GM21529 (cell line): Measurements from ENCODE around the gene FKBP5.
"Not testable (repeated sequence)": the region's sequence is repeated elsewhere in the genome, so short reads cannot be mapped to it uniquely, and the experiment has no call there.

Experiments
- ATAC-seq: cut with Tn5 transposase; IDR thresholded peaks from one replicate; pipeline ENCODE4 v1.9.1; 2021; ENCODE audit not compliant: unreplicated experiment

Gene FKBP5

DNA sequence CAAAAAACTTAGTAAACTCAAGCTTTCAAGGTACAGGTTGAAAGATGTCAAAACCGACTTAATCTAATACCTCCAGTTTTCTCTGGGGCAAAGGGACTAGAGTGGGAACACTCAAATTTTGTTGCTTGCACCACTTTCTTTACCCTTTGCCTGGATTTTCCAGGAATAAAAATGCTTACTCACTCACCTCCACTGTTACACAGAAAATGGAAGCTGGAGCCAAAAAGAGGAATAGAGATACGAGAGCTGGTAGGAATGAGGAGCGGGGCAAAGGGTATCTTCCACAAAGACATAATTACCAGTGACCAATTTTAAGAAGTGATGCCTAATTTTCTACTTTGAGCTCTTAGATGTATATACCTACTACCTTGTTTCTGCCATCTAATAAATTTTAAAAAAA, 96.5 kb downstream of the FKBP5 start:
- ATAC-seq: no peak

DNA sequence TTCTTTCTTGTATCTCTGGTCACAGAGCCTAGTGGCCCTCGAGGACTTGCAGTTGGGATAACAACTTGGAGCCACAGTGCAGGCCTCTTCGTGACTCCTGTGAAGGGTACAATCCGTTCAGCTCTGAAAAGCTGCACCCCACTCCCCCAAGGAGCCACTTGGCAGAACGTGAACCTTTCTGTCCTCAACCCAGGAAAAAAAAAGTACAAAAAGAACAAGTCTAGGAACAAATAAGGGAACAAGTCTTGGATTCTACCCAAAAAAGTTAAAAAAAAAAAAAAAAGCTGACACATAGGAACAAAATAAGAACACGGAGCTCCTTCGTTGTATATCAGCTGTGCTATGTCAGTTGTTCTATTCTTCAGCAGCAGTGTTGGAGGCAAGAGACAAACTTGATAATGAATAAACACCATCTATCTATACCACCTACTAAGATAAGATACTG, 98.1 kb downstream of the FKBP5 start:
- ATAC-seq: no peak

DNA sequence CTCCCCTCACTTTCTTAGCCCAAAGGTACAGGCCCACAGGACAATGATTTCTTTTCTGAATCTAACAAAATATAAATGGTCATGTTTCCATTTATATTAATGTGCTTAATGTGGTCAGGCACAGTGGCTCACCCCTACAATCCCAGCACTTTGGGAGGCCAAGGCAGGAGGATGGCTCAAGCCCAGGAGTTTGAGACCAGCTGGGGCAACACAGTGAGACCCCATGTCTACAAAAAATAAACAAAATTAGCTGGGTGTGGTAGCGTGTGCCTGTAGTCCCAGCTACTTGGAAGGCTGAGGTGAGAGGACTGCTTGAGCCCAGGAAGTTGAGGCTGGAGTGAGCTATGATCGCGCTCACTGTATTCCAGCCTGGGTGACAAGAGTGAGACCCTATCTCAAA, 98.8 kb downstream of the FKBP5 start:
- ATAC-seq: no peak

DNA sequence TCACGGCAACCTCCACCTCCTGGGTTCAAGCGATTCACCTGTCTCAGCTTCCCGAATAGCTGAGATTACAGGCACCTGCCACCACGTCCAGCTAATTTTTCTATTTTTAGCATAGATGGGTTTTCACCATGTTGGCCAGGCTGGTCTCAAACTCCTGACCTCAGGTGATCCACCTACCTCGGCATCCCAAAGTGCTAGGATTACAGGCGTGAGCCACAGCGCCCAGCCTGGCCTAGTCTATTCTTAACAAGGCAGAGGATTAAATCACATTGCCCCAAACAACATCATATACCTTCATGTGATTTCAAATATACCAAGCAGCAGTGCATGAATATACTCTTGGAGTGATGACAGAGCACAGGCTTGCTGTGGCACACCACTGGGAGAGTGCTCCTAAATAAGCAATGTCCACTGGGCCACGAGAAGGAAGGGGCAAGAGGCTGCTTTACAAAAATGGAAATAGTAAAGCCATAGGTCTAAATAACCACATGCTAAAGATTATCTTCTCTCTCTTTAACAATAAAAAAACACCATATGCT, 99.4 kb downstream of the FKBP5 start:
- ATAC-seq: no peak

DNA sequence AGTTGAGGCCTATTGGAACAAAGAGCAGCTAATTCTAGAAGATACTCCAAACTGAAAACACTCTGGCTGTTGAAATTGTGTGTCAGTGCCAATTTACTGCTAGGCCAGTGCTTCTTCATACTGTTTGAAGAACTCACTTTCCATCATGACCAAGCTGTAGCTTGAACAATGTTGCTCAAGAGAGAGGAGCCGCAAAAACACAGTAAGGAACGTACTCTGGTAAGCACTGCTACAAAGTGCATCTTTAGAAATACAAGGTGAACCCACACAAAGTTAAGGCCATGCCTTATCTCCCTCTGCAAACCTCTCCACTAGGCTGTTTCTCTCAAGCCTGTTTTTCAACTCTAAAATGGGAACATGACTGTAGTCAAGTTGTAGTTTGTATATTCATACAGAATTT, 101.5 kb downstream of the FKBP5 start:
- ATAC-seq: no peak

DNA sequence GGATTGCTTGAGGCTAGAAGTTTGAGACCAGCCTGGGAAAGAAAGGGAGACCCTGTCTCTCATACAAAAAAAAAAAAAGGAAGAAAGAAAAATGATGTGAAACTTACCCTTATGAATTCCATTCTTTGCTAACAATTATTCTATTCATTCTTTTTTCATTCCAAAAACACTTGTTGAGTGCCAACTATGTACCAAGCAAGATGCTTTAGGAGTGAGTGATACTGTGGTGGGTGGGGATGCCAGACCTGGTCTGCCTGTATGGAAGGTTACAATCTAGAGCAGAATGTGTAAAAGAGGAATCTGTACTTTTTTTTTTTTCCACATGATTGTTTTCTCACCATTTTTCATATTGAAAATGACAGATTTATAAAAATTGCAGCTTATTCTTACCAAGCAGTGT, 102.2 kb downstream of the FKBP5 start:
- ATAC-seq: no peak

DNA sequence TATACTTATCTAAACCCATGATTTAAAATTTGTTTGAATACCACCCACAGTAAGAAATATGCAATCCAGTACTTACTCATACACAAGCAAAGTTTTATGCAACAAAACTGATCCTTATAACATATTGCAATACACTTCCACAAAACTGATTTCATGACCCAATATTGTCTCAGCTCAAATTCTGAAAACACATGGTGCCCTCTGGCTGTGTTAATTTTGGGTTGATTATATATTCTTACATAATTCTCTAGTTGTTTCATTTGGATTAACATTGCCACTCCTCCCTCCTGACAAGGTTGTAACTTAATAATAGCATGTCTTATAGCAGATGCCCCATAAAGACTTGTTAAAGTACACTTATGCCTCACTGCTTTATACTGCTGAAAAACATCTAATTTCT, 103.1 kb downstream of the FKBP5 start:
- no peak for ATAC-seq

DNA sequence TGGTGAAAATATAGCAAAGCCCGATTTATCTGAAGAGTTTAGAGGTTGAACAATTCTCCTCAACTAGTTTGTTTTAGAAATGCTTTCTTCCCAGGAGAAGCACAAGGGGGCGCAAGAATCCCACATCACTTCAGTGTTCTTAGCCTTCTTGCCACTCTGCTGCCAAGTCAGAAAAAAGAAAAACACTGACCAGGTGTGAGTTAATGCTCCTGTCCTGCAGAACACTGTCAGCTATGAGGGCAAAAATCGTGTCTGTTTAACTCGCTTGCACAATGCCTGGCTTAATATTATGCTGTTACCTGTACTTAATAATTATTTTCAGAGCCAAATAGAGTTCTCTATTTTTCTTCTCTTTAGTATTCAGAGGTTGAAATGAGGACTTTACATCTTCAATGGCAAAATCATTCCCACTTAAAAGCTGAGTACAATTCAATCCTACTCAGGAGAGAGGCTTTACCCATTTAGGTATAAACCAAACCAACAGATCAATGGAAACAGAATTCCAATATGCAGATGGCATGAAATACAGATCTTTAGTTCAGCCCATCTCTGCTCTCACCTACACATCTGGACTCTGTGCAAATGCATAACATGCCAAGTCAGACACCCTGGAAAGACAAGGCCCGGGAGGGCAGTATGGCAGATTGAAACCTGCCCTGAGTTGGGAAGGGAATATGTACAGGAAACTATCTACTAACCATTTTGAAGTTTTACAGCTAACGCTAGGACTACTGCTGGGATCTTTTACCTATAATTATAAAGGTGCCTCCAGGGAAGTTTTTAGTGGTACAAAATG, 104.6 kb downstream of the FKBP5 start:
- no peak for ATAC-seq

DNA sequence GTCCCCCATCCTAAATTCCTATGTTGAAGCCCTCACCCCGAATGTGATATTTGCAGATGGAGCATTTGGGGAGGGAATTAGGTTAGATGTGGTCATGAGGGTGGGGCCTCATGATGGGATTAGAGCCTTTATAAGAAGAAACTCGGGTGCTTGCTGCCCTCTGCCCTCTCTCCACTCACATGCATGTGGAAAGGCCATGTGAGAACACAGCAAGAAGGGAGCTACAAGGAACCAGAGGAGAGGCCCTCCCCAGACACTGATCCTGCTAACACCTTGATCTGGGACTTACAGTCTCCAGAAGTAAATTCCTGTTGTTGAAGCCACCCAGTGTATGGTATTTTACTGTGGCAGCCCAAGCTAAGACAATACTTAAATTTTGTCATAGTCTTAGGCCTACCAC, 106.4 kb downstream of the FKBP5 start:
- no peak for ATAC-seq

DNA sequence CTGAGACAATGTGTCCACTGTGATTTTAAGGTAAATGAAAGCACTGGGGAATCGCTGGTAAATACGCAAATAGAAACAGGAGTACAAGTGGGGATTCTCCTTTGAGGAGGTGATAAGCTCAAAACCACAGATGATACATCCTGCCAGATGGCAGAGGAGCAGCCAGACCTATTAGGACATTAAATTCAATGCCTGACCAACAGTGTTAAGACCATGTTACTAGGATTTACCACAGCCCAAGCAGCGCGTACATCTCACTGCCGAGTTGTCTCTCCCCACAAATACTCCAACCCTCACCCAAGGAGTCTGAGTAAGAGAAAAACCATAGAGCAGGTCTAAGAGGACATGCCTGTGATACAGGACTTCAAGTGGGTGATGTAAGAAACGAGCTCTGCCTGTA, 107.1 kb downstream of the FKBP5 start:
- no peak for ATAC-seq

DNA sequence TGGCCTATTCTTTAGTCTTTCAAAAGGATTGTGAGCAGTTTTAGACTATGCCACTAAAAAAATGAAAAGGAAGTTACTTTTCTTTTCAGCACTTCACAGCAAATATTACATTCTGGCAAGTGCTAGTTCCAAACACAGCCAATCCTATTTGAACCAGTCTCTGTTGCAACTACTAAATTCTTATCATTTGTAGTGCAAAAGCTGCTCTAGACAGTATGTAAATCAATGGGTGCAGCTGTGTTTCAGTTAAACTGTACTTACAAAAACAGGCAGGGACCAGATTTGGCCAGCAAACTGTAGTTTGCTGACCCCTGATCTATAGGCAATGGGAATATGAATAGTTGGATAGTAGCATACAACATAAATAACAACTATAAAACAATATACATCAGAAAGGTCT, 107.9 kb downstream of the FKBP5 start:
- no peak for ATAC-seq

DNA sequence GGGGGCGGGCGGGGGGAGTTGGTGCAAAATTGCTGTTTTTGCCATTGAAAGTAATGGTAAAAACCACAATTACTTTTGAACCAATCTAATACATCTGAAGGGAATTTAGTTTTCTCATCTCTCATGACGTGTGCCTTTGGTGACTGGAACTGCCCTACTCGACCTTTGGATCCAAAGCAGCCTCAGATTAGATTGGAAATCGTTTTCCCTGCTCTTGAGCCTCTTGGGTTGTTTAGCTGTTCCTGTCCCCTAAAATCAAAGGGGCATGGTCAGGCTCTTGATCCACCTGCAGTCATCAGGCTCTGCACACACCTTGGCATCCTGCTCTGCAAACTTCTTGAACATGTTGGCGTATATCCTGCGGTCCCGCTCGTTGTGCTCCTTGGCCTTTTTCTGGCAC, 112.0 kb downstream of the FKBP5 start:
- ATAC-seq: no peak

DNA sequence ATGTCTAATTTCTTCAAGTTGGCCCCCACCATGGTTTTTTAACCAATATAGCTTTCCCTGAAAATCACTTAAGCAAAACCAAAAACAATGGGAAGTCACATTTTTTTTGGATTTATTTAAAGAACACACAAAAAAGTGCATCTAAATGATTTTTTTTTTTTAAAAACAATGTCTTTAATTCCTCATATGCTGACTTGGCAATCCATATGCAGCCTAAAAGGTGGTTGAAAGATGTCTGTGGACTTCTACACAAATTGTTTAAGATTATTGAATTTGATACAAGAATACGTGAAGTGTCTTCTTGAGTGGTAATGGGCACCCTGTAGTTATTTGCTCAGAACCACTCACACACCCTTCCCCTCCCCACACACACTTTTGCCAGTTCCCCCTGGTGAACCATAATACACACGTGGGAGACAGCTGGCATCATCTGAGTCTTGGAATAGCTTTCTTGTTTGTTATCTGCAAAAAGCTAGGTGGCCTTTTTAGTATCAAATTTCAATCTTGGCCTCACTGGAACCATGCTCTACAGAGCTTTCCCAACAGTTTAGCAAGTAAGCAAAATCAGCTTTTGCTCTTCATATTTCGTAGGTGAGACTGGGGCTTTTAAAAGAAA, 115.1 kb downstream of the FKBP5 start:
- ATAC-seq: no peak

DNA sequence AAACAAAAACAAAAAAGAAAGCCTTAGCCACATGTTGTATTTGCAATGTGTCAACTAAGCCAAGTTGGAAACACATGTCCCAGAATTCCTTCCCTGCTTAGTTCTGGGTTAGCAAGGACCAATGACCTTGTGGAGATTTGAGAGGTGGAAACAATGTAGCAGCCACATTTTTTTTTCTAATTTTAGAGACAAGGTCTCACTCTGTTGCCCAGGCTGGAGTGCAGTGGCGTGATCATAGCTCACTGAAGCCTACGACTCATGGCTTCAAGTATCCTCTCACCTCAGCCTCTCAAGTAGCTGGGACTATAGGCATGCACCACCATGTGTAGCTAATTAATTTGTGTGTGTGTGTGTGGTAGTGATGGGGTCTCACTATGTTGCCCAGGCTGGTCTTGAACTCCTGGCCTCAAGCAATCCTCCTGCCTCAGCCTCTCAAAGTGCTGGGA, 117.8 kb downstream of the FKBP5 start:
- not testable (repeated sequence) for ATAC-seq

DNA sequence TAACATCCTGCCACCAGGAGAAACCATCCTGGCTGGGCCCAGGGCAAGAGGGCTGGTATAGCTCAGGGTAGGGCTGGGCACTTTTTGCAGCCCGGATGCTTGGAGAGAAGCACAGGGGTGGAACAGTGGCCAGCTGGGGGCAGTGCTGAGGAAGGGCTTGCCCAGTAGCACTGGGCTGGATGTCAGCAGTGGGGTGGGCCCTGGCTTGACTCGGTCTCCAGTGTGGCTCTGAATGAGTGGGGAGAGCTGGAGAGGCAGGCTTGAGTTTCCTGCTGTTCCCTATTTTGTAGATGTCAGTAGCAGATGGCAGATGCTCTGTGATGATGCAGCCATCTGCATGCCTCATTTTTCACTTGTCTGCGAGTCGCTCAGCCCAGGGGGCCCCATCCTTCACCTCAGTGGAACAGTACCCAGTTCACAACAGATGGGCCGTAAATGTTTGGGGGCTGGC, 119.7 kb downstream of the FKBP5 start:
- no peak for ATAC-seq

DNA sequence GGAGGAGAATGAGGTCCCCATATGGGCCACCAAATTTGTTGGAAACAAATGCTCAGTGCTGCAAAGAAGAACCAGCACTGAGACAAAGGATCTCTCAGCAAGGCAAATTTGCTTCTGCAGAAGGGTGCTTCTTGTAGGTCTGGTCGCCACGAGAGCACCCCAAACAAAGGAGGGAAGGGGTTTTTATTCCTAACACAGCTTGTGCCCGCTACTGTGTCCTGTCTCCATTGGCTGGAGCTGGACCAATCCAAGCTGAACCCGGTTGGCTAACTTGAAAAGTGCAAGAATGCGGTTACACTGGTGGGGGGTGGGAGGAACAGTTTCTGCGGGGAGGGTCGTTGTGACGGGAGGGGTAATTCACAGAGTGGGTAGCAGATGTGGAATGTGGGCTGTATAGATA, 121.9 kb downstream of the FKBP5 start:
- no peak for ATAC-seq

DNA sequence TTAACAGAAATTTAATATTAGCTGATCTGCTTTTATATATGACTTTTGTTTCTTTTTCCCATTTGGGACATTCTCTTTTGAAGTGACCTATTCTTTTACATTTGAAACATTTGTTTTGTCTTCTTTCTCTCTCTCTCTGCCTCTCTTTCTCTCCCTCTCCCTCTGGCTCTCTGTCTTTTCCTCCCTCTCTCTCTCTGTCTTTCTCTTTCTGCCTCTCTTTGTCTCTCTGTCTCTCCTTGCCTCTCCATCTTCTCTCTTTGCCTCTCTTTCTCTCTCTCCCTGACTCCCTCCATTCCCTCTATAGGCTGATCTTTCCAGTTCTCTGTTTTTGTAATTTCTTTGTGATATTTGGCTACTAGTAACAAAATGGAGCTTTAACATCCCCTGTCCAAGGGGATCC, 124.0 kb downstream of the FKBP5 start:
- ATAC-seq: no peak

DNA sequence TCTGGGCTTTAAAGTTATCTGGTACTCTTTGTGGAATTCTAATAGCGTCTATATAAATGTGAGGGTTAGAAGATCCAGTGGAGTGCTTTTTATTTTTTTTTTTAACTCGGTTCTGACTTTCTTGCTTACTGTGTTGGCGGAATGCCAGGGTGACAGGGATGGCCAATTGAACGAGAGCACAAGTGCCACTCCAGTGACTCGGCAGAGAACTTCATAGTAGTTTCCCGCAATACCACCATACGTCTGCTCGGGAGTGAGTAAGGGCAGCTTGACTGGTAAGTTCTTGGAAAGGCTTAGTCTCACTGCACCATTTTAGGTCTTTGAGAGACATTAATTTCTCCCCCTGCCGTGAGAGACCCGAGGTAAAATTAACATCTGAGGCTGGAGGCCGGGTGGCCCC, 126.7 kb downstream of the FKBP5 start:
- no peak for ATAC-seq

DNA sequence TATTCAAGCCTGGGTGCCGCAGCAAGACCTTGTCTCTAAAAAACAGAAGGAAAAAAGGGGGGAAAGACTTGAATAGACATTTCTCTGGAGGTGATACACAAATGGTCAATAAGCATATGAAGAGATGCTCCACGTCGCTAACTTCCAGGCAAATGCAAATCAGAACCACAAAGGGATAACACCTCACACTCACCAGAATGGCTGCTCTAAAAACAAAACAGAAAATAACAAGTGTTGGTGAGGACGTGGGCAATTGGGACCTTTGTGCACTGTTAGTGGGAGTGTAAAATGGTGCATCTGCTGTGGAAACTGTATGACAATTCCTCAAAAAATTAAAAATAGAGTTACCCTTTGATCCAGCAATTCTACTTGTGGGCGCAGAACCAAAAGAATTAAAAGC, 127.6 kb downstream of the FKBP5 start:
- no peak for ATAC-seq

DNA sequence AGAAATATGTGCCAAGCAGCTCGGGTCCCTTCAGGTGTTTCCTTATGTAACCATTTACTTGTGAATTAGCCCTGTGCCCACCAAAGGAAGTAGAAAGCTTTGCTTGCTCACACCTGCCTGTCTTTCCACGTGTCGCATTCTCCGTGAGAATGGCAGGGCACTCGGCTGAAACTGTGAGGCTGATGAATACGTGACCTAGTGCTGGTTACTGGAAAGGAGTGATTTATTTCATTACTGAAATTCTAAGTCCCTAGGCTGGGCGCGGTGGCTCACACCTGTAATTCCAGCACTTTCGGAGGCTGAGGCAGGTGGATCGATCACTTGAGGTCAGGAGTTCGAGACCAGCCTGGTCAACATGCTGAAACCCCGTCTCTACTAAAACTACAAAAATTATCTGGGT, 130.1 kb downstream of the FKBP5 start:
- no peak for ATAC-seq

DNA sequence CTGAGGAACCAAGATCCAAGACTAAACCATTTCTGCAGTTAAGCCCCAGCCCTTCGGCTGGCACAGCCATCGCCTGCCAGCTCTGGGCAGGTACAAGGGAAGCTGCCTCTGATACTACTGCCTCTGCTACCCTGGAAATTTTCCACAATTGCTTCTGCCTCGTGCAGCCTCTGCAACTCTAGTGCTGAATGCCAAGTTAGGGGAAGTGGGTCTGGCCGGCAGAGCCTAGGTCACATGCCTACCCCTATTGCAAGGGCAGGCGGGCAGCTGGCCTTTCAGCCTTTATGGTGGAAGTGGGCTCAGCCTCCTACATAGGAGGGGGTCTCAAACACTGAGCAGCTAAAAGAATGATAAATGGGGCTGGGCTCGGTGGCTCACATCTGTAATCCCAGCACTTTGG, 131.5 kb downstream of the FKBP5 start:
- no peak for ATAC-seq

DNA sequence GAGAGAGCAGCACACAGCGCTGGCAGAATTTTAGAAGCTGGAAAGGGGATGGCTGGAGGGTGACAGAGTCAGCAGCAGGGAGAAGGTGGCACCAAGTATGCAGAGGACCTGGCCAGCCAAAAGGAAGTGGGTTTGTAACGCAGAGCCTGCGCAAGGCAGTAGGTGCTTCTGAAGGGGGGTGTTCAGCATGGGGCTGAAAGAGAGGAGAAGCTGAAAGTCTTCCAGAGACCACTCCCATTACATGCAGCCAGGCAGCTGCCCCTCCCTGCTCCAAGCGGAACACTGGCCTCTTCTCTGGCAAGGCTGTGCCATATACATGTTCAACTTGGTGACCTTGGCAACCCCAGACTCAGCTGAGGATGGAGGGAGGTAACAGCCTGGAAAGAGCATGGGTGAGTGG, 133.9 kb downstream of the FKBP5 start:
- no peak for ATAC-seq
